Measurements from ENCODE around the gene RAB4A.

DNA sequence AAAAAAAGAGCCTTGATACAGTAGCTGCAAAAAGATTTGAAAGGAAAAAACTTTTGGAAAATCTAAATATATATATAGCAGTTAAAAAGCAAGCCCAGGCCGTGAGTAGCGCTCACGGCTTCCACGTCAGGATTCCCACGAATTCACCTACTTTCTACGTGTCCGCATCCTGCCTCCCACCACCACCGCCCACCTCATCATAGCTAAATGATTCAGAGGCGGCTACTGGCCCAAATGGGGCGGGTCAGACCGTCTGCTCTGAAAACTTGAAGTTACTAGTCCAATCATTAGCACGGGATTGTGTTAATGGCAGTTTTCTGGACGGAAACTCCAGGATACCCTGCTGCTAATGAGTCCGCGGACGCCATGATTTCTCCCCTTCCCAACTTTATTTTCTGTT lies 73.2 kb downstream of the RAB4A start:
- TF ChIP-seq POLR2A (IDR thresholded peaks at IDR 0.05) (no peak), CTCF (IDR thresholded peaks at IDR 0.05) (no peak)
